Stimulated activated CD8-positive, alpha-beta memory T cell treated with anti-CD3 and anti-CD28 coated beads, Interleukin-4, amount 100 ng/mL, for 1 hour (primary cell): ENCODE results near the gene B3GALT5.
"Not testable (repeated sequence)": the region's sequence is repeated elsewhere in the genome, so short reads cannot be mapped to it uniquely, and the experiment has no call there.

Source experiments
- DNase-seq, 2 donors: peaks; one replicate each; pipeline ENCODE4 v3.0.0-alpha.2; 2020; ENCODE audit warnings: low read depth in 2 of 2, low spot score in 1 of 2

The B3GALT5 gene

GRCh38 chr21:39612233-39613040 is at the start of gene B3GALT5:
Gene B3GALT5, plus strand, starts transcription at chr21:39612940. Its CDS starts 47,620 bp downstream, at chr21:39660560.
- DNase-seq = no peak

- DNase-seq = no peak
Observed at GRCh38 chr21:39564200-39564599, 48.5 kb upstream of the B3GALT5 start.

GRCh38 chr21:39567180-39567972 is 45.4 kb upstream of the B3GALT5 start:
- DNase-seq = no peak

GRCh38 chr21:39568361-39568760 is 44.4 kb upstream of the B3GALT5 start:
- no peak for DNase-seq

GRCh38 chr21:39575775-39576174 is 37.0 kb upstream of the B3GALT5 start:
- DNase-seq = no peak

- DNase-seq = no peak
Observed at GRCh38 chr21:39576518-39577128, 36.1 kb upstream of the B3GALT5 start.

GRCh38 chr21:39579734-39580332 is 32.9 kb upstream of the B3GALT5 start:
- DNase-seq = no peak

GRCh38 chr21:39580744-39581143 is 32.0 kb upstream of the B3GALT5 start:
- DNase-seq = no peak

GRCh38 chr21:39581414-39581813 is 31.3 kb upstream of the B3GALT5 start:
- DNase-seq = no peak

GRCh38 chr21:39582749-39583148 is 30.0 kb upstream of the B3GALT5 start:
- DNase-seq = no peak

GRCh38 chr21:39583586-39583985 is 29.2 kb upstream of the B3GALT5 start:
- not testable (repeated sequence) for DNase-seq

- DNase-seq = no peak
Observed at GRCh38 chr21:39587376-39587775, 25.4 kb upstream of the B3GALT5 start.

- no peak for DNase-seq
Observed at GRCh38 chr21:39588884-39589283, 23.9 kb upstream of the B3GALT5 start.

- DNase-seq = no peak
Observed at GRCh38 chr21:39593522-39593921, 19.2 kb upstream of the B3GALT5 start.

GRCh38 chr21:39595465-39595864 is 17.3 kb upstream of the B3GALT5 start:
- DNase-seq = no peak

GRCh38 chr21:39597595-39597994 is 15.1 kb upstream of the B3GALT5 start:
- DNase-seq = no peak

GRCh38 chr21:39599191-39599970 is 13.4 kb upstream of the B3GALT5 start:
- no peak for DNase-seq

GRCh38 chr21:39601187-39601928 is 11.4 kb upstream of the B3GALT5 start:
- DNase-seq = no peak

- no peak for DNase-seq
Observed at GRCh38 chr21:39602076-39602689, 10.6 kb upstream of the B3GALT5 start.

- no peak for DNase-seq
Observed at GRCh38 chr21:39602793-39603192, 9.9 kb upstream of the B3GALT5 start.
